H1 (cell line): ENCODE results near the gene STXBP6. TPM values are rescaled to one million over a fixed set of nuclear protein-coding genes. Genes with fewer than 3 reads are reported as not detected.

Experiments
- CTCF ChIA-PET: fragments of 300-600 bp; sonication (Branson Sonifier 250); formaldehyde crosslinking; loops from one replicate; lab custom pipeline; 2021; ENCODE audit not compliant: partially characterized antibody; lab: Charles Lee
- POLR2A ChIA-PET: fragments of 300-600 bp; sonication (Branson Sonifier 250); formaldehyde crosslinking; loops from one replicate; lab custom pipeline; 2021; ENCODE audit warnings: inconsistent platforms; ENCODE audit not compliant: partially characterized antibody; lab: Charles Lee
- DNase-seq, 2 experiments: peaks; one replicate each; pipeline versions ENCODE4 v3.0.0 to v3.0.0-alpha.2; 2010 to 2022; ENCODE audit warnings: low spot score in 2 of 2, low read depth in 1 of 2, mixed read lengths in 1 of 2
- FAIRE-seq: peaks from 2 replicates; lab custom pipeline; 2011; peaks lifted over from hg19 to GRCh38; lab: Jason Lieb, UNC
- H2AFZ ChIP-seq: 2 replicates; pipeline ENCODE4 v1.8.1; 2012; ENCODE audit warnings: low read length, inconsistent platforms
- H2AK5ac ChIP-seq: 2 replicates; pipeline ENCODE4 v1.6.1; 2013; ENCODE audit warnings: low read depth, low read length
- H2BK120ac ChIP-seq: replicated peaks from 2 replicates; pipeline ENCODE3; 2013; ENCODE audit warnings: low read depth, low read length, inconsistent platforms
- H2BK12ac ChIP-seq: 2 replicates; pipeline ENCODE4 v1.6.1; 2013; ENCODE audit warnings: low read depth, low read length
- H2BK15ac ChIP-seq: 2 replicates; pipeline ENCODE4 v1.6.1; 2013; ENCODE audit warnings: low read length
- H2BK20ac ChIP-seq: 2 replicates; pipeline ENCODE4 v1.6.1; 2013; ENCODE audit warnings: low read length
- H2BK5ac ChIP-seq: 2 replicates; pipeline ENCODE4 v1.6.1; 2013; ENCODE audit warnings: low read depth, low read length
- H3K14ac ChIP-seq: 2 replicates; pipeline ENCODE4 v1.6.1; 2013; ENCODE audit warnings: inconsistent platforms; ENCODE audit not compliant: insufficient read length
- H3K18ac ChIP-seq: 2 replicates; pipeline ENCODE4 v1.6.1; 2013; ENCODE audit warnings: low read length; ENCODE audit errors: extremely low read depth
- H3K23ac ChIP-seq: 2 replicates; pipeline ENCODE4 v1.6.1; 2013; ENCODE audit warnings: inconsistent platforms; ENCODE audit not compliant: insufficient read length
- H3K23me2 ChIP-seq: 2 replicates; pipeline ENCODE4 v1.6.1; 2013; ENCODE audit warnings: low read depth, low read length
- H3K27ac ChIP-seq: 2 replicates; pipeline ENCODE4 v1.6.1; 2011; ENCODE audit warnings: low read depth, low read length, inconsistent platforms
- H3K27me3 ChIP-seq, 4 experiments: replicated peaks in 1 of 4; 1 replicate in 1 of 4; 2 replicates in 3 of 4; pipeline versions ENCODE4 v1.6.1 to v1.8.1; 2011 to 2013; ENCODE audit warnings: low read length in 3 of 4, mild to moderate bottlenecking in 3 of 4, inconsistent platforms in 2 of 4, mixed read lengths in 2 of 4, moderate library complexity in 1 of 4; ENCODE audit not compliant: control insufficient read depth in 3 of 4, insufficient read depth in 3 of 4; ENCODE audit errors: extremely low read depth in 1 of 4
- H3K36me3 ChIP-seq, 4 experiments: 2 replicates each; pipeline versions ENCODE4 v1.6.1 to v1.8.1; 2011 to 2013; ENCODE audit warnings: mild to moderate bottlenecking in 4 of 4, low read length in 3 of 4, moderate library complexity in 2 of 4, control low read depth in 1 of 4, inconsistent platforms in 1 of 4; ENCODE audit not compliant: insufficient read depth in 4 of 4, control insufficient read depth in 2 of 4
- H3K4ac ChIP-seq: replicated peaks from 2 replicates; pipeline ENCODE3; 2013; ENCODE audit warnings: low read length, low read depth, mixed read lengths, inconsistent platforms; ENCODE audit not compliant: insufficient read length
- H3K4me1 ChIP-seq, 4 experiments: replicated peaks in 1 of 4; 1 replicate in 1 of 4; 2 replicates in 3 of 4; pipeline versions ENCODE4 v1.6.1 to v1.8.1; 2011 to 2013; ENCODE audit warnings: low read length in 3 of 4, inconsistent platforms in 2 of 4, mixed read lengths in 1 of 4; ENCODE audit not compliant: insufficient read depth in 4 of 4, control insufficient read depth in 3 of 4
- H3K4me2 ChIP-seq, 2 experiments: 2 replicates each; pipeline versions ENCODE4 v1.6.1 to v1.8.1; 2011 to 2013; ENCODE audit warnings: low read depth in 2 of 2, low read length in 2 of 2, control low read depth in 1 of 2, inconsistent platforms in 1 of 2, mild to moderate bottlenecking in 1 of 2; ENCODE audit not compliant: insufficient read depth in 1 of 2
- H3K4me3 ChIP-seq, 4 experiments: fragments of 200-600, 300-600 bp in 1 of 4; sonication (generic), shearing (Covaris generic), sonication (Bioruptor Twin) in 1 of 4; 2 replicates each; pipeline versions ENCODE4 v1.5.1 to v1.8.1; 2011 to 2016; ENCODE audit warnings: low read length in 4 of 4, low read depth in 3 of 4, control low read depth in 2 of 4, inconsistent platforms in 2 of 4, mild to moderate bottlenecking in 2 of 4, mixed read lengths in 1 of 4, moderate library complexity in 1 of 4; ENCODE audit not compliant: insufficient read depth in 2 of 4; ENCODE audit errors: extremely low read depth in 1 of 4
- H3K56ac ChIP-seq: replicated peaks from 2 replicates; pipeline ENCODE3; 2013; ENCODE audit warnings: low read depth, mild to moderate bottlenecking, mixed read lengths, low read length, inconsistent platforms; ENCODE audit not compliant: insufficient read length
- H3K79me1 ChIP-seq: 2 replicates; pipeline ENCODE4 v1.6.1; 2013; ENCODE audit warnings: low read depth, low read length, control low read depth
- H3K79me2 ChIP-seq, 2 experiments: 2 replicates each; pipeline versions ENCODE4 v1.6.1 to v1.8.1; 2012 to 2013; ENCODE audit warnings: low read length in 2 of 2, mild to moderate bottlenecking in 2 of 2, inconsistent platforms in 1 of 2; ENCODE audit not compliant: insufficient read depth in 2 of 2, control insufficient read depth in 1 of 2
- H3K9ac ChIP-seq, 4 experiments: replicated peaks in 1 of 4; 1 replicate in 1 of 4; 2 replicates in 3 of 4; pipeline versions ENCODE4 v1.6.1 to v1.8.1; 2011 to 2013; ENCODE audit warnings: low read depth in 3 of 4, low read length in 3 of 4, control low read depth in 2 of 4, mild to moderate bottlenecking in 2 of 4, moderate library complexity in 2 of 4, inconsistent platforms in 1 of 4; ENCODE audit errors: extremely low read depth in 1 of 4
- H3K9me3 ChIP-seq, 2 experiments: 2 replicates each; pipeline versions ENCODE4 v1.6.1 to v1.8.1; 2012 to 2013; ENCODE audit warnings: mild to moderate bottlenecking in 2 of 2, moderate library complexity in 2 of 2, control low read depth in 1 of 2, inconsistent platforms in 1 of 2, low read depth in 1 of 2, low read length in 1 of 2, mixed read lengths in 1 of 2; ENCODE audit not compliant: insufficient read depth in 2 of 2
- H4K20me1 ChIP-seq, 2 experiments: replicated peaks in 1 of 2; 2 replicates each; pipeline versions ENCODE3 to v1.8.1; 2011 to 2013; ENCODE audit warnings: inconsistent platforms in 2 of 2, low read length in 2 of 2, mild to moderate bottlenecking in 1 of 2; ENCODE audit not compliant: insufficient read depth in 2 of 2, control insufficient read depth in 1 of 2
- H4K5ac ChIP-seq: 2 replicates; pipeline ENCODE4 v1.6.1; 2013; ENCODE audit warnings: low read length, low read depth, mixed read lengths, inconsistent platforms; ENCODE audit not compliant: insufficient read length
- H4K8ac ChIP-seq: 2 replicates; pipeline ENCODE4 v1.8.0; 2013; ENCODE audit warnings: mild to moderate bottlenecking, moderate library complexity, low read length, inconsistent platforms; ENCODE audit not compliant: insufficient read depth; ENCODE audit errors: extremely low read depth
- H4K91ac ChIP-seq: replicated peaks from 2 replicates; pipeline ENCODE3; 2013; ENCODE audit warnings: low read length, mixed read lengths, inconsistent platforms; ENCODE audit not compliant: insufficient read length
- CHD2 ChIP-seq: IDR thresholded peaks from 2 replicates; pipeline ENCODE4 v1.6.1; 2012; ENCODE audit warnings: low read length, improper control_type of control experiment
- POLR2A ChIP-seq, 2 experiments: IDR thresholded peaks; 1 replicate in 1 of 2; 2 replicates in 1 of 2; pipeline ENCODE4 v1.6.1; 2011; ENCODE audit warnings: low read depth in 2 of 2, low read length in 2 of 2, mild to moderate bottlenecking in 2 of 2; ENCODE audit errors: control extremely low read depth in 1 of 2
- SAP30 ChIP-seq: fragments of 300-600 bp; sonication (generic); IDR thresholded peaks from 2 replicates; pipeline ENCODE4 v1.7.1; 2012; ENCODE audit warnings: low read length, moderate library complexity, mild to moderate bottlenecking, inconsistent platforms; ENCODE audit not compliant: insufficient read depth, insufficient replicate concordance
- SP2 ChIP-seq: IDR thresholded peaks from 2 replicates; pipeline ENCODE4 v1.6.1; 2012; ENCODE audit warnings: mild to moderate bottlenecking, low read length, inconsistent platforms
- TBP ChIP-seq: IDR thresholded peaks from 2 replicates; pipeline ENCODE4 v1.6.1; 2011; ENCODE audit warnings: low read depth, low read length, improper control_type of control experiment
- WGBS, 2 experiments: shearing (Covaris generic) in 1 of 2; methylation state at CpG; one replicate each; pipeline versions ENCODE4 v1.1.6 to v1.1.7; 2013 to 2015; ENCODE audit warnings: low lambda C conversion rate in 2 of 2, mixed read lengths in 2 of 2, inconsistent platforms in 1 of 2, low coverage in 1 of 2, missing lambda C conversion rate in 1 of 2; ENCODE audit not compliant: insufficient replicate concordance in 2 of 2, insufficient coverage in 1 of 2, insufficient read length in 1 of 2; ENCODE audit errors: extremely low coverage in 1 of 2, missing lambda C conversion rate in 1 of 2; 5-methylcytosine and 5-hydroxymethylcytosine counted together
- polyA plus RNA-seq, 7 experiments: library from polyadenylated mRNA; depleted of rRNA in 3 of 7; stranded (reverse) in 5 of 7; unstranded in 2 of 7; fragments of >200 nt in 5 of 7; fragments of 200-250 nt in 2 of 7; gene quantifications; 1 replicate in 5 of 7; 2 replicates in 1 of 7; 4 replicates in 1 of 7; pipeline versions ENCODE4 v1.2.1 to v1.2.3, GENCODE V29; 2011 to 2013; ENCODE audit warnings: missing spikeins in 2 of 7, mixed read lengths in 2 of 7
- total RNA-seq: library from RNA; stranded (reverse); fragmentation: NEBNext Ultra II Directional; extraction: Animal tissue kit (Norgen Biotek cat#: 25700); gene quantifications from 2 replicates; pipeline ENCODE4 v1.2.1, GENCODE V29; 2021

The STXBP6 gene
- total and polyA plus RNA-seq, 2 of the 8 experiments (the other 6 are each of a cell fraction or from before 2014, with no cell fraction given) = 9.4 to 18.1 TPM

GRCh38 chr14:25015761-25016160 is 34.2 kb downstream of the STXBP6 start:
- H3K4me2 ChIP-seq = no peak overlapping the region
- H3K27me3 ChIP-seq = no peaks in the 10 kb centered on the region
- H4K20me1 ChIP-seq = no peaks in the 10 kb centered on the region
- H3K27ac ChIP-seq = no peak overlapping the region
- H2BK5ac ChIP-seq = no peak overlapping the region
- no peak overlapping the region for H3K4me3 ChIP-seq
- H3K56ac ChIP-seq = no peak overlapping the region
- no peak overlapping the region for H2AK5ac ChIP-seq
- no peak overlapping the region for H3K9ac ChIP-seq
- no peak overlapping the region for H3K23ac ChIP-seq
- H3K23me2 ChIP-seq = no peaks in the 10 kb centered on the region
- no peaks in the 10 kb centered on the region for H3K9me3 ChIP-seq
- FAIRE-seq (no peak), DNase-seq (no peak)
- H2BK15ac ChIP-seq = no peak overlapping the region
- POLR2A ChIA-PET = no interaction called here
- no peak overlapping the region for H2BK20ac ChIP-seq
- 91% methylated on average over 1 of the region's 1 CpG; no CpG with 5 or more reads in 1 of the 2 experiments for WGBS, 2 experiments
- H4K5ac ChIP-seq = no peak overlapping the region
- no peak overlapping the region for H2BK12ac ChIP-seq
- H2AFZ ChIP-seq = no peak overlapping the region
- no peak overlapping the region for H3K4ac ChIP-seq
- CTCF ChIA-PET = interaction anchor here (0.7 kb wide), 1 partner anchor 32 kb away, joined by 3 read pairs; no protein-coding TSS in a partner anchor
- no peaks in the 10 kb centered on the region for H3K4me1 ChIP-seq
- no peak overlapping the region for H3K14ac ChIP-seq
- peaks cover 2% of the 10 kb centered on the region for H3K79me1 ChIP-seq
- H3K79me2 ChIP-seq = no peaks in the 10 kb centered on the region
- TF ChIP-seq SAP30 (no peak), CHD2 (no peak), POLR2A (IDR thresholded peaks at IDR 0.05; ENCODE audit: control extremely low read depth in 1 of 2, low read depth in 2 of 2, low read length in 2 of 2) (no peak), TBP (no peak), SP2 (no peak)
- no peak overlapping the region for H4K91ac ChIP-seq
- no peak overlapping the region for H4K8ac ChIP-seq
- H3K36me3 ChIP-seq = no peaks in the 10 kb centered on the region
- H2BK120ac ChIP-seq = no peak overlapping the region
- no peak overlapping the region for H3K18ac ChIP-seq
